SKM-1 (cell line): ENCODE results near the gene FAM50A.
A peak's percentile ranks its signal among the peaks of the same experiment; 100 is the strongest.

ENCODE experiments used
- DNase-seq: peaks from one replicate; lab custom pipeline; 2025; ENCODE audit not compliant: unreplicated experiment; lab: John Stamatoyannopoulos, UW

The FAM50A gene

DNA sequence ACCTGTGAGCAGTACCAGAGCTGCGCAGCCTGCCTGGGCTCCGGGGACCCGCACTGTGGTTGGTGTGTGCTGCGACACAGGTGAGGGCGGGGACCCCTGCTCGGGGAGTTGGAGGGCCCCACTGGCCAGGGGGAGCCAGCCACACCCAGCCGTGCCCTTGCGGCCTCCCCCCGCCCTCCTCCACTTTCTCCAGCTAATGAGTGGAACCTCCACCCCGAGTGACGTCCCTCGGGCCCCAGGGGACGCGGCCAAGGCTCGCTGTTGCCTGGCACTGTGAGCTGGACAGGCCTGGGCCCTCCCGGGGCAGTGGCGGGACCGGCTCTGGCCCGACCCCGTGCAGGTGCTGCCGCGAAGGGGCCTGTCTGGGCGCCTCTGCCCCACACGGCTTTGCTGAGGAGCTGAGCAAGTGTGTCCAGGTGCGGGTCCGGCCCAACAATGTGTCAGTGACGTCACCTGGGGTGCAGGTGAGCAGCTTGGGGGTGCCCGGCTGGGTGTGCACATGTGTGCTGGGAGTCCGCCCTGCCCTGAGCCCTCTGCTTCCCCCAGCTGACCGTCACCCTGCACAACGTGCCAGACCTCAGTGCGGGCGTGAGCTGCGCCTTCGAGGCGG lies 19.8 kb downstream of the FAM50A start:
- no peak for DNase-seq

DNA sequence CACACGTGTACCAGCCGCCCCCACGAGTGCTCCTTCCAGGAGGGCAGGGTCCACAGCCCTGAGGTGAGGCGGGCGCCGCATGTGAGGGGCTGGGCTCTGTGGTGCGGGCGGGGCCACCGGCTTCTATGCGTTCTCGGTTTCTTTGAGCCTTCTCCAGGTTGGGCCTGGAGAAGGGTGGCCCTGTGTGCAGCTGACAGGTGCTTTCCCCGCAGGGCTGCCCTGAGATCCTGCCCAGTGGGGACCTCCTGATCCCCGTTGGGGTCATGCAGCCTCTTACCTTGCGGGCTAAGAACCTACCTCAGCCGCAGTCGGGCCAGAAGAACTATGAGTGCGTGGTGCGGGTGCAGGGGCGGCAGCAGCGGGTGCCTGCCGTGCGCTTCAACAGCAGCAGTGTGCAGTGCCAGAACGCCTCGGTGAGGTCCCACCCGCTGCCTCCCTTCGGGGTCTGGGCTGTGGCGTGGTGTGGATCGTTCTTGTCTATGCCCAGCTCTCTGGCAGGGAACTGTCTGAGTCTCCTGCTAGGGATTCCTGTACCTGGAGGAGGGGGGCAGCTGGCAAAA lies 20.9 kb downstream of the FAM50A start:
- DNase-seq: no peak

DNA sequence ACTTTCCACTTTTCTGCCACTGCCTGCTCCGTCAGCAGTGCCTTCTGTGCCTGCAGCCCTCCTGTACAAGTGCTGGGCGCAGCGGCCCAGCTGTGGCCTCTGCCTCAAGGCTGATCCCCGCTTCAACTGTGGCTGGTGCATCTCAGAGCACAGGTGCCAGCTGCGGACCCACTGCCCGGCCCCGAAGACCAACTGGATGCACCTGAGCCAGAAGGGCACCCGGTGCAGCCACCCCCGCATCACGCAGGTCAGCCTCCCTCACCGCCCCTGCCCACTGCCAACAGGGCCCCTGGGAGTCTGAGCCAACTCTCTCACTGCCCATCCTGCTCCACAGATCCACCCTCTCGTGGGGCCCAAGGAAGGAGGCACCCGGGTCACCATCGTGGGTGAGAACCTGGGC lies 21.7 kb downstream of the FAM50A start:
- no peak for DNase-seq

DNA sequence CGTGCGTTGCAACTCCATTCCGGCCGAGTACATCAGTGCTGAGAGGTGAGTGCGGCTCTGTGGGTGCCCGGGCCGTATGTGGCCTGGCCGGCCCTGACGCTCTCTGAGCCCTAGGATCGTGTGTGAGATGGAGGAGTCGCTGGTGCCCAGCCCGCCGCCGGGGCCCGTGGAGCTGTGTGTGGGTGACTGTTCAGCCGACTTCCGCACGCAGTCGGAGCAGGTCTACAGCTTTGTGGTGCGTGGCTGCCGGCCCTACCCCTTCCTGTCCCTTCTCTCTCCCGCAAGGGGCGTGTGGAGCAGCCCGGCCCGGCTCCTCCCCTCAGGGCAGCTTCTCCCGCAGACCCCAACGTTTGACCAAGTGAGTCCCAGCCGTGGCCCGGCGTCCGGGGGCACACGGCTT lies 22.1 kb downstream of the FAM50A start:
- DNase-seq: no peak

DNA sequence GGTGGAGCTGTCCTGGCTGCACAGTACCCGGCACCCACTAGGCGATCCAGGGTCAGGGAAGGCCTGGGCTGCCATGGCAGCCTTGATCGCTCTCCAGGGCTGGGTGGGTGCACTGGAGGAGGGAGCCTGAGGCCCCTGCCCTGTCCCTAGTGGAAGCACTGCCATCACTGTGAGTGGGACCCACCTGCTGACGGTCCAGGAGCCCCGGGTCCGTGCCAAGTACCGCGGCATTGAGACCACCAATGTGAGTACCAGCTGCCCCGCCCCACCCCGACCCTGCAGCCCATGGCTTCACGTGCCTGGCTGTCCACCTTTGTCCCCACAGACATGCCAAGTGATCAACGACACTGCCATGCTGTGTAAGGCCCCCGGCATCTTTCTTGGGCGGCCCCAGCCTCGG lies 23.0 kb downstream of the FAM50A start:
- no peak for DNase-seq

DNA sequence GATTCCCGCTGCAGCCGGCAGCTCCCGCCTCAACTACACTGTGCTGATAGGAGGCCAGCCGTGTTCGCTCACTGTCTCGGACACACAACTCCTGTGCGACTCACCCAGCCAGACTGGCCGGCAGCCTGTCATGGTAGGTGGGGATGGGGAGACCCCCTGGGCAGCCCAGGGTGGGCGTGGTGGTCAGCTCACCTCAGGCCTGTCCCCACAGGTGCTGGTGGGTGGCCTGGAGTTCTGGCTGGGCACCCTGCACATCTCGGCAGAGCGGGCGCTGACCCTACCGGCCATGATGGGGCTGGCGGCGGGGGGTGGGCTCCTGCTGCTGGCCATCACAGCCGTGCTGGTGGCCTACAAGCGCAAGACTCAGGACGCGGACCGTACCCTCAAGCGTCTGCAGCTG lies 23.6 kb downstream of the FAM50A start:
- no peak for DNase-seq

DNA sequence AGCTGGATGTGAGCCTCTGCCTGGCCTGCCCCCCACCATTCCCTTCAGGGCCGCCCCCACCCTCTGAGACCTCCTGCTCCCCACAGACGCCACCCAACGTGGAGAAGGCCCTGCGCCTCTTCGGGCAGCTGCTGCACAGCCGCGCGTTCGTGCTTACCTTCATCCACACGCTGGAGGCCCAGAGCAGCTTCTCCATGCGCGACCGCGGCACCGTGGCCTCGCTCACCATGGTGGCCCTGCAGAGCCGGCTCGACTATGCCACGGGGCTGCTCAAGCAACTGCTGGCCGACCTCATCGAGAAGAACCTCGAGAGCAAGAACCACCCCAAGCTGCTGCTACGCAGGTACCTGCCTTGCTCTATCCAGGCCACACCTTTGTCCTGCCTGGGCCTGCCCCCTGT lies 24.3 kb downstream of the FAM50A start:
- no peak for DNase-seq

DNA sequence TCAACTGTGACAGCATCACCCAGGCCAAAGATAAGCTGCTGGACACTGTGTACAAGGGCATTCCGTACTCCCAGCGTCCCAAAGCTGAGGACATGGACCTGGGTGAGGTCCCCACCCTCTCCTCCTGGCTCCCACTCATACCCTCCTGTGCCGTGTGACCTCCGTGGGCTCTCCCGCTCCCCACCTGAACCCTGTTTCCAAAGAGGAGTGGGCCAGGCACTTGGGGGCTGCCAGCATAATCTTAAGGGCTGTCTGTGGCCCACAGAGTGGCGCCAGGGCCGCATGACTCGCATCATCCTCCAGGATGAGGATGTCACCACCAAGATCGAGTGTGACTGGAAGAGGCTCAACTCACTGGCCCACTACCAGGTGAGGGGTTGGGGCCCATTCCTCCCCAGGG lies 25.2 kb downstream of the FAM50A start:
- no peak for DNase-seq

DNA sequence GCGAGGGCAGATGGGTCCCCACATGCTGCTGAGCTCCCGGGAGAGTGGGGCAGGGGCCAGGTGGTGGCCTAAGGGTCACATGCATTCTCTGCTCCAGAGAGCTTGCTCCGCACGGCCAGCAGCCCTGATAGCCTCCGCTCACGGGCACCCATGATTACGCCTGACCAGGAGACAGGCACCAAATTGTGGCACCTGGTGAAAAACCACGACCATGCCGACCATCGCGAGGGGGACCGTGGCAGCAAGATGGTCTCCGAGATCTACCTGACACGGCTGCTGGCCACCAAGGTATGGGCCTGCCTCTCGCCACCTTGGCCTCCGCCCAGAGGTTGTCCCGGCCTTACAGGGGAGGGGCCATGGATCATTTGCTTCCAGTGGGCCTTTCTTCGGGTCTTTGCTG lies 25.9 kb downstream of the FAM50A start:
- no peak for DNase-seq

DNA sequence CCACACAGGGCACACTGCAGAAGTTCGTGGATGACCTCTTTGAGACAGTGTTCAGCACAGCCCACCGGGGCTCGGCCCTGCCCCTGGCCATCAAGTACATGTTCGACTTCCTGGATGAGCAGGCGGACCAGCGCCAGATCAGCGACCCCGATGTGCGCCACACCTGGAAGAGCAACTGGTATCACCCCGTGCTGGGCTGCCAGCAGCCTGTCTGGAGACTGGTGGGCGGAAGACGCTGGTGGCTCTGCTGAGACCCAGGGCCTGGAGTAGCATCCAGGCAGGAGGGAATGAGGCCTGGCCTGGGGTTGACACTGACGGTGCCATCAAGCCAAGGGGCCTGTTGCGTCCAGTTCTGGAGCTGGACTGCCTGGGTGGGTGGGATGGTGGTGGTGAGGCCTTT lies 26.5 kb downstream of the FAM50A start:
- DNase-seq: no peak

DNA sequence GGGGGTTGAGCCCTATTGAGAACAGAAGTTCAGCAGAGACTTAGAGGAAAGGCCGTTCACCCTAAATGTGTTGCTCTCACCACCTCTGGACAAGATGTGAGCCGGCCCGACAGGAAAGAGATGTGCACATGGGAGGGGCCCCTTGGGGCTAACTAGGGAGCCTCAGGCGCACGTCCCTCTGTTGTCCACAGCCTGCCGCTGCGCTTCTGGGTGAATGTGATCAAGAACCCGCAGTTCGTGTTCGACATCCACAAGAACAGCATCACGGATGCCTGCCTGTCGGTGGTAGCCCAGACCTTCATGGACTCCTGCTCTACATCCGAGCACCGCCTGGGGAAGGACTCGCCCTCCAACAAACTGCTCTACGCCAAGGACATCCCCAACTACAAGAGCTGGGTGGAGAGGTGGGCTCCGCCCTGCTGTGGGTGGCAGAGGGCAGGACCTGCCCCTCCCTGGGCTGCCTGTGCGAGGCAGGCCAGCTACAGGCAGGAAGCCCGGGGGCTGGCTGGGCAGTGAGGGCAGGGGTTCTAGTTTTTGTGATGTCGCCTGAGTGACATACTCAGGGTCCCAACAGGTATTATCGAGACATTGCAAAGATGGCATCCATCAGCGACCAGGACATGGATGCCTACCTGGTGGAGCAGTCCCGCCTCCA lies 27.1 kb downstream of the FAM50A start:
- DNase-seq: no peak

DNA sequence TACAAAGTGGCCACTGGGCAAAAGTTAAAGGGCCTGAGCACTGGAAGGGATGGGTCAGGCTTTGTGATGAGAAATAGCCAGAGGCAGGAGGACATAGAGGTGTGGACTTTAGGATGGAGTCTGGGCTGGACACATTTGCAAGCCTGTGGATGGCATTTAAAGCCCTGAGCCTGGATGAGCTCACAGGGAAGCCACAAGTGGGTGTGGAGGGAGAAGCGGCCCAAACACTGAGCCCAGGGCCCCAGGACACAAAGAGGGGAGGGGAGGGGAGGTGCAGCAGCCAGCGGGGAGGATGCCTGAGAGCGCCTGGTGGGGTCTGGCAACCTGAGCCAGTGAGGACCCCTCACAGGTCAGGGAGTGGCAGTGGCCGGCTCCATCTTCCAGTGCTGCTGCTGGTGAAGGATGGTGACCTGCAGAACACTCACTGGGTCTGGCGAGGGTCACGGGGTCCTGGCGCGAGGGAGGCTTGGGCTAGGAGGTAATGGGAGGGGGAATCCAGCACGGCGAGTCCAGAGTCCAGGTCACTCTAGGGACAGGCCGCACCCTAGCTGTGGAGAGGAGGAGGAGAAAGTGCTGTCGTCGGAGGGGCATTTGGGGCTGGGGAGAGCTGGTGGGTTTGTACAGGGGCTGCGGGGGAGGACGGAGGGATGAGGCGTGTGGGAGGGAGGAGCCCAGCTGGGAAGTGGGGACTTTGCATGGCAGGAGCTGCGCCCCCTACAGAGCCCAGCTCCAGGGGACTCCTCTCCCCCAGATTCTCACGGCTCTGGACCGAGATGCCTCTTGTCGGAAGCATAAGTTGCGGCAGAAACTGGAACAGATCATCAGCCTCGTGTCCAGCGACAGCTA lies 28.1 kb downstream of the FAM50A start:
- DNase-seq: no peak

DNA sequence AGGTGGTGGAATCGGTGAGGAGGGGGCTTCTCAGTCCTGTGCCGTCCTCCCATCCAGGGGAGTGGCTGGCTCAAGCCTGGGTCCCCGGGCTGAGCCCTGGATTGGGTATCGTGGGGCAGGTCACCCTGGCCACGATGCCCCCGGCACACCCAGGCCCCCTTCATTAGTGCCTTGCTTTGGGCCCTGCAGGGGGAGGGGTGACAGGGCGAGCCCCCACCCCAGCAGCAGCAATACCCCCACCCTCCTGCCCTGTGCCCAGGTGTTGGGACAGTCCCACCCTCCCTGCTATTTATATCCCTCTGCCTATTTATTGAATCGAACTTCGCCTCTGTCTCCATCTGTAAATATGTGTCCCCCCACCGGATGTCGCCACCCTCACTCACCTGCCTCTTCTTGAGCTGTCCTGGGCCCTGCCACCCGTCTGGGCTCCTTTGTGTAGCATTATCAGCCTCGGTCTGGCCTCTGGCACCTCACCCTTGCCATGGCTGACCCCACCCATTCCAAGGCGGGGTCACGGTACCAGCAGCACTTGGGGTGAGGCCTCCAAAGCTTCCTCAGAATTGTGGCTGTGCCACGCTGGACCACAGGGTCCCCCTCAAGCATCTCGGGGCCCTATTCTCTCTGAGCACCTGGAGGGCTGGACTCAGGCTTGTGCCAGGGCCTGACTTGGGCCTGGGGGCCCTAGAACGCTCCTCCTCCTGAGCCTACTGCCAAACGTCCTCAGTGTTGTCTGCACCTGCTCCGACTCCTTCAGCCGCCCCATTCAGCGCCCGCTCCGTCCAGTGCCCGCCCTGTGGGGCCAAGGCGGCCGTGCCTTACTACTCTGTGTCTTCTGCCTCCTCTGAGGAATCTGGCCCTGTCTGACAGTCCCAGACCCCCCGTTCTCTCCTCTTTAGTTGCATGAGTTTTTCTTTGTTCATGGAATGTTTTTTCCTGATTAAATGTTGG lies 29.0 kb downstream of the FAM50A start:
- no peak for DNase-seq

DNA sequence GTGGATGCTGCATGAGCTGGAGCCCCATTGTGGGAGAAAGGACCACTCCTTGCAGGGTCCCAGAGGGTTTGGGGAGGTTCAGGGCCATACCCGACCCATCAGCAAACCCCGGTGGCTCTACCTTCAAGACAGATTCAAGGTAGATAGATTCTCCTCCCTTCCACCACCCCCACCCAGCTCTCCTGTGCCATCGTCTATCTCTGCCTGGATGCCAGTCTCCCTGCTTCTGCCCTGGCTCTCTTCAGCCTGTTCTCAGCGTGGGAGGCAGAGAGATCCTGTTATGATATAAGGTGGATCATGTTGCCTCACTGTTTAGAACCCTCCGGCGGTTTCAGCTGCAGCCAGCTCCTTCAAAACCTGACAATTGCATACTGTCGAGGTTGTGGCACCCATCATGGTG lies 29.7 kb downstream of the FAM50A start:
- DNase-seq: no peak

DNA sequence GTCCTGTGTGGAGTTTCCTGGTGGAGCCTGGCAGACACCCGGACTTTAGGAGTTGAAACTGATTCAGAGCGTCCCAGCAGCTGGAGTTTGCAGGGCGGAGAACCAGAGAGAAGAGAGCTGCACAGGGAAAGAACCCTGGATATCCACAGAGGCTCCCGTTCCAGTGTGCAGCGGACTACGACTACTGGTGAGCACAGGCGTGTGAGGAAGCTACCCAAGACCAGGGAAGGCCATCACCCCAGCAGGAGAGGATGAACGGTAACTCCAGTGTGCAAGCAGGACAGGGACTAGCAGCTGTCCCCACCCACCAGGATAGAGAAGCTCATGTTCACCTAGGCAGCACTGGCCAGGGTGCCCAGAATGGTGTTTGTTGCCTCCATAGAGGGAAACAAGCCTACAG lies 32.9 kb downstream of the FAM50A start:
- DNase-seq: no peak

DNA sequence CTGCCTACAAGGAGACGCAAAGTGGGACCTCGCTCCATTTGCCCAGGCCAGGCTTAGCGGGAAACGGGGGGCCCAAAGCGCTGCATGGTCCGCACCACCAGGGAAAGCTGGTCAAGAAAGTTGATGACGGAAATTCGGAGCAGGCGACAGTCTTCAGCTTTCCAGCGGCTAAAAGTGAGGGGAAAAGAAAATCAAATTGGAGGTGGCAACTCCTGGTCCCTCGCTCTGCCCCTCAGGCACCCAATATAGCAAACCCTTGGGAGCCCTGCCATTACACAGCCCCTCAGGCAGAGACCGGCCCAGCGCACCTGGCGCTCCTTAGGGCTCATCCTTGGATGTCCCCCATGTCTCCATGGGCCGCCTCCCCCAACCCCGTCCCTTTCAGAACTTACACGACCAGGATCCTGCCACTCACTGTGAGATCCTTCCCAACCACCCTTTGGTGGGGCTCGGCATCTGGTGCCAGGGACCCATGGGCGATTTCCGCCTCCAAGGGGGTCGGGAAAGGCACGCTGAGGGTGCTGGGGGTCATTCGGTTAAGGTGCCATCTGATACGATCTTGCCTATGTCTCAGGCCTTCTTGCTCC lies 34.0 kb downstream of the FAM50A start:
- no peak for DNase-seq

DNA sequence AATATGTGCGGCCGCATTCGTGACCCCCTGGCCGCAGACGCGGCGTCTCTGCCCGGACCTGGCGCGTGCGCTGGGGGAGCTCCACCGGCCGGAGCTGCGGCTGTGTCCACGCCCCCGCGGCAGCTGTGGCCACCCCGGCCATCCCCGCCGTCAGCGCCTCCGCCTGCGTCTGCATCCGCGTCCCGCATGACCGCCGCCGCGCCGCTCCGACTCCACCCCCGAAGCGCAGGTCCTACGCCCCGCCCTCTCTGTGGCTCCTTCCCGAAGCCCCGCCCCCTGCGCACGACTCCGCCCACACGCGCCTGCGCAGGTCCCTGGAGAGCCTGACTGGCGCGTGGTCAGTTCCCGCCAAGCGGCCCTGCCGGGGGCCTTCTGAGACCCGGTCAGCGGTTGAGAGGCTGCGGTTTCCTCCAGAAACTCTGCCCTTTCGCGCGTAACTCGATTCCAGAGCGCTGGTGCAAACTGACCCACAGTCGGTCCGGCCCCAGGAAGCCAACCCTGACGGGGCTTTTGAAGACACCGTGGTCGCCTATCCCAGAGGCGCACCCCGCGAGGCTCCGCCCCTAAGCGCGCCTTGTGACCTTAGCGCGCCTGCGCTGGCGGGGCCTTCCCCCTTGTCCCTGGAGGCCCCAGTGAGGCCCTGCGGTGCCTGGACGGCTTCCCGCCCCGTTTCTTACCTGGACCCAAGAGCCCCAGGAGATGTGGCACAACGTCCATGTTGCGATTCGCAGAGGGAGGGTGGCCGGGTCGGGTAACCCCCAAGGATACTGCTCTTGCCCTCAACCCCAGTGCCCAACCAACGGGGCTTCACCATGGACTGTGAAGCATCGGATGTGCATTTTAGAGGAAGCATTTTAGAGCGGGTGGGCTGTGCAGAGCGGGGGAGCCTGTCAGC lies 35.0 kb downstream of the FAM50A start, which contains the start of gene LAGE3:
Gene LAGE3, minus strand, starts transcription at position 554 of the 895 bp plus-strand sequence. Its CDS starts 366 bp downstream, at position 188.
- peak; percentile 54 for DNase-seq

DNA sequence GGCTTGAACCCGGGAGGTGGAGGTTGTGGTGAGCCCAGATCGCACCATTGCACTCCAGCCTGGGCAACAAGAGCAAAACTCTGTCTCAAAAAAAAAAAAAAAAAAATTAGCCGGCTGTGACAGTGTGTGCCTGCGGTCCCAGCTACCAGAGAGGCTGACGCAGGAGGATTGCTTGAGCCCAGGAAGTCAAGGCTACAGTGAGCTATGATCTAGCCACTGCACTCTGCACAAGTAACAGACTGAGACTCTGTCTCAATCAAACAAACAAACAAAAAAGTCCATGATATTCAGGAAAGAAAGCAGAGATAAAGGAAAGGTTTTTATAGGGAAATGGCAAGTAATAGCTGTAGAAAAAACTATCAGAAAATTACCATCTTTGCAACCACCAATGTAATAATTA lies 37.3 kb downstream of the FAM50A start:
- no peak for DNase-seq

DNA sequence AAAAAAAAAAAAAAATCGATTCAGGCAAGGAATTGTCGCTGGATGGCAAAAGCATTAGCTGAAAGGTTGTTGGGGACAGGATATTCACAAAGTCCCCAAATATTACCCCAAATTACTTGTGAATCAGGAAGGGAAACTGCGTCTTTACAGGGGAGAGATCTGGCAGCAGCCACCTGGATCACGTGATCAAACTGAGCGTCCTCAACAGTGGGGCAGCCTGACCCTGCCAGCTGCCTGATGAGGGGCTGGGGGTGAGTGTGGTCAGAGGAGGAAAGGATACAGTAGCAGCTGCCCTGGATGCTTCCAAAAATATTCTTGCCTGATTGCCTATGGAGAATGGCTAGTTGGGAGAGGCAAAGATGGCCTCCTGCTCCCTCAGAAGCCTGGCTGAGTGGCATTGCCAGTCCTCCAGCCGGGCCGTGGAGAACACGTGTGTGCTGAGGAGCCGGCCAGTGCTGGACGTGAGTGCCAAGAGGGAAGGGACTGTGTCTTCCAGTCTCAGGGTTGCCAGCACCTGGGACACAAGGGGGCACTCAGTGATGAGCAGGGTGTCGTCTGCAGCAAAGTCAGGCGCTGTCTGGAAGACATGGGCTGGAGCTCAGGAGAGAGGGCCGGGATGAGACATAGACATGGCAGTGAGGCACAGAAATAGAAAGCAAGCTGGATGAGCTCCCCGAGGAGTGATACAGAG lies 38.1 kb downstream of the FAM50A start:
- no peak for DNase-seq
